ENCODE measurements around the gene OCRL.

Gene OCRL

DNA sequence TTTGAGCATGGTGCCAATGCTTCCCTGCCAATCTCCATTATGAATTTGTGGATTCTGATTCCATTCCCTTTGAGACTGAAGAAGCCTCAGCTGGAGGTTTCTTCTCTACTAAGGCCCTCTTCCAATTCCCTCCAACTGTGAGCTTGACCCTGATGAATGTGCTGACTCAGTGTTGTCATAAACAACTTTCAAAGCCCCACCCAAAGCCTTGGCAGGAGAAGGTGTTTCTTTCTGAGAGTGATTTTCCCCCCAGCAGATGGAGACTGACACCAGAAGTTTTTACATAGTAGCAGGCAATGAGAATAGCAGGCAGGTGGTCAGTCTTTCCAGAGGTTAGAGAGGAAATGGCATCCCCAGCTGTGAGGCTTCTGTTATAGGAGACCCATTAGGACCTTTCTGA lies 53.1 kb downstream of the OCRL start:
- ATAC-seq (ENCODE audit: insufficient read depth, low read depth): no peak
- H3K27ac ChIP-seq (ENCODE audit: low read length): no peak overlapping the region
- no peak for DNase-seq

GRCh38 chrX:129594781-129595180 lies 54.7 kb downstream of the OCRL start:
- H3K9ac ChIP-seq (ENCODE audit: low read depth, low read length): no peak overlapping the region
- no peaks in the 10 kb centered on the region for H3K9me3 ChIP-seq (ENCODE audit: insufficient read depth, low read length, severe bottlenecking)
- no peaks in the 10 kb centered on the region for H3K79me2 ChIP-seq (ENCODE audit: insufficient read depth, low read length)
- ATAC-seq (ENCODE audit: insufficient read depth, low read depth): no peak
- H3K4me2 ChIP-seq (ENCODE audit: insufficient read depth, low read length): no peak overlapping the region
- no peak for DNase-seq
- no peak overlapping the region for H3K27ac ChIP-seq (ENCODE audit: low read length)
- TF ChIP-seq CTCF (IDR thresholded peaks at IDR 0.05; ENCODE audit: borderline replicate concordance, extremely low read depth, low read length, poor library complexity, severe bottlenecking) (no peak), EZH2 (IDR thresholded peaks at IDR 0.05; ENCODE audit: borderline replicate concordance, low read depth, low read length, severe bottlenecking) (no peak)
- peaks cover 16% of the 10 kb centered on the region; the same call in 1 of the 2 replicates for H3K36me3 ChIP-seq (ENCODE audit: insufficient read depth, low read length)
- H3K4me3 ChIP-seq (ENCODE audit: low read depth in 1 of 2, low read length in 2 of 2): no peak overlapping the region
- H3K4me1 ChIP-seq (ENCODE audit: insufficient read depth, low read length): peaks cover 3% of the 10 kb centered on the region; the same call in 1 of the 2 replicates
- no peaks in the 10 kb centered on the region for H4K20me1 ChIP-seq (ENCODE audit: insufficient read depth, low read length)
- no peaks in the 10 kb centered on the region for H3K27me3 ChIP-seq (ENCODE audit: insufficient read depth, low read length, poor library complexity)
- H2AFZ ChIP-seq (ENCODE audit: low read depth, low read length): no peak overlapping the region

More for the DNA sequence above, 53.1 kb downstream of the OCRL start:
- Histone ChIP-seq H4K20me1 (ENCODE audit: insufficient read depth, low read length) (no peaks in the 10 kb centered on the region), H3K4me2 (ENCODE audit: insufficient read depth, low read length) (no peak overlapping the region), H3K4me1 (ENCODE audit: insufficient read depth, low read length) (peaks cover 3% of the 10 kb centered on the region; the same call in 1 of the 2 replicates), H3K79me2 (ENCODE audit: insufficient read depth, low read length) (no peaks in the 10 kb centered on the region), H3K4me3 (ENCODE audit: low read depth in 1 of 2, low read length in 2 of 2) (no peak overlapping the region), H3K36me3 (ENCODE audit: insufficient read depth, low read length) (peaks cover 30% of the 10 kb centered on the region; the same call in 1 of the 2 replicates), H3K27me3 (ENCODE audit: insufficient read depth, low read length, poor library complexity) (no peaks in the 10 kb centered on the region), H2AFZ (ENCODE audit: low read depth, low read length) (no peak overlapping the region), H3K9ac (ENCODE audit: low read depth, low read length) (no peak overlapping the region), H3K9me3 (ENCODE audit: insufficient read depth, low read length, severe bottlenecking) (no peaks in the 10 kb centered on the region)
- no peak for TF ChIP-seq CTCF (IDR thresholded peaks at IDR 0.05; ENCODE audit: borderline replicate concordance, extremely low read depth, low read length, poor library complexity, severe bottlenecking)
- TF ChIP-seq EZH2 (IDR thresholded peaks at IDR 0.05; ENCODE audit: borderline replicate concordance, low read depth, low read length, severe bottlenecking): no peak

DNA sequence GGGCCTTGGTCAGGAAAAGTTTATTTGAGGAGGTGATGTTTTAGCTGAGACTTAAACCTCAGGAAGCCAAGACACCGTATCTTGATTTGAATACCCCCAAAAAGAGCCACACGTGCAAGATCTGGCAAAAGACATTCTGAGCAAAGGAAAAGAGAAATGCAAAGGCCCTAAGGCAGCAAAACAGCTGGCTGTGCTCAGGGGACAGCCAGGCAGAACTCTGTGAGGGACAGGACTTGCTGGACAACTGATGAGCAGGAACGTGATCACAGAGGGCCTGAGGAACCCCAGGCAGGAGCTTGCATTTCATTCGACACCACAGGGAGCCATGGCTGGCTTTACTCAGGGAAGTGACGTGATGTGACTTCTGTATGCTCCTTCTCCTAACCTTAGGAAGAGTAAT lies 56.0 kb downstream of the OCRL start:
- no peaks in the 10 kb centered on the region for H3K9me3 ChIP-seq (ENCODE audit: insufficient read depth, low read length, severe bottlenecking)
- H3K9ac ChIP-seq (ENCODE audit: low read depth, low read length): no peak overlapping the region
- no peaks in the 10 kb centered on the region for H4K20me1 ChIP-seq (ENCODE audit: insufficient read depth, low read length)
- TF ChIP-seq CTCF (IDR thresholded peaks at IDR 0.05; ENCODE audit: borderline replicate concordance, extremely low read depth, low read length, poor library complexity, severe bottlenecking) (no peak), EZH2 (IDR thresholded peaks at IDR 0.05; ENCODE audit: borderline replicate concordance, low read depth, low read length, severe bottlenecking) (no peak)
- no peak overlapping the region for H3K4me2 ChIP-seq (ENCODE audit: insufficient read depth, low read length)
- H3K4me3 ChIP-seq (ENCODE audit: low read depth in 1 of 2, low read length in 2 of 2): no peak overlapping the region
- no peaks in the 10 kb centered on the region for H3K27me3 ChIP-seq (ENCODE audit: insufficient read depth, low read length, poor library complexity)
- peaks cover 4% of the 10 kb centered on the region; the same call in 1 of the 2 replicates for H3K36me3 ChIP-seq (ENCODE audit: insufficient read depth, low read length)
- H3K4me1 ChIP-seq (ENCODE audit: insufficient read depth, low read length): peaks cover 3% of the 10 kb centered on the region; the same call in 1 of the 2 replicates
- DNase-seq: no peak
- no peak overlapping the region for H3K27ac ChIP-seq (ENCODE audit: low read length)
- no peak for ATAC-seq (ENCODE audit: insufficient read depth, low read depth)
- H2AFZ ChIP-seq (ENCODE audit: low read depth, low read length): no peak overlapping the region
- no peaks in the 10 kb centered on the region for H3K79me2 ChIP-seq (ENCODE audit: insufficient read depth, low read length)
